HEK293 (cell line): Measurements from ENCODE around the gene TRIM5.

Source experiments
- CTCF ChIA-PET: fragments of 350-600 bp; formaldehyde crosslinking; extraction: SDS; loops from one replicate; lab custom pipeline; 2021; ENCODE audit warnings: antibody characterized with exemption; lab: Yijun Ruan, JAX
- POLR2A ChIA-PET: fragments of 300-600 bp; formaldehyde crosslinking; extraction: SDS; loops from one replicate; lab custom pipeline; 2020; ENCODE audit warnings: antibody characterized with exemption, inconsistent platforms; lab: Yijun Ruan, JAX
- H3K27ac ChIP-seq: fragments of 200-500 bp; sonication (Bioruptor generic); 2 replicates; pipeline ENCODE4 v1.5.1; 2014; ENCODE audit warnings: low read depth, low read length, control low read depth, inconsistent platforms; ENCODE audit errors: extremely low read depth
- H3K36me3 ChIP-seq, 2 experiments: fragments of 200-500 bp in 1 of 2; sonication (Bioruptor generic) in 1 of 2; 1 replicate in 1 of 2; 2 replicates in 1 of 2; pipeline ENCODE4 v1.5.1; 2014 to 2017; ENCODE audit warnings: inconsistent platforms in 2 of 2, low read length in 2 of 2; ENCODE audit not compliant: control insufficient read depth in 2 of 2, insufficient read depth in 1 of 2
- H3K4me1 ChIP-seq: fragments of 200-500 bp; sonication (Bioruptor generic); 2 replicates; pipeline ENCODE4 v1.5.1; 2014; ENCODE audit warnings: mild to moderate bottlenecking, low read length, inconsistent platforms; ENCODE audit not compliant: control insufficient read depth, insufficient read depth
- H3K4me3 ChIP-seq: 2 replicates; pipeline ENCODE4 v1.5.1; 2011; ENCODE audit warnings: low read depth, mild to moderate bottlenecking, control low read depth, low read length, moderate library complexity
- H3K9me3 ChIP-seq: fragments of 200-500 bp; sonication (Bioruptor generic); 2 replicates; pipeline ENCODE4 v1.5.1; 2014; ENCODE audit warnings: low read depth, low read length, inconsistent platforms; ENCODE audit not compliant: control insufficient read depth, insufficient read depth
- BCL11B ChIP-seq: fragments of 450-650 bp; formaldehyde crosslinking; IDR thresholded peaks from 2 replicates; pipeline ENCODE4 v1.5.1; 2016; ENCODE audit warnings: low read depth, missing biosample characterization, missing genetic modification characterization
- EGR2 ChIP-seq: fragments of 450-650 bp; formaldehyde crosslinking; IDR thresholded peaks from 2 replicates; pipeline ENCODE4 v1.5.1; 2016; ENCODE audit warnings: low read depth, missing biosample characterization, missing genetic modification characterization
- HIC1 ChIP-seq: fragments of 450-650 bp; formaldehyde crosslinking; IDR thresholded peaks from 2 replicates; pipeline ENCODE4 v1.5.1; 2016; ENCODE audit warnings: missing biosample characterization, missing genetic modification characterization
- KLF8 ChIP-seq: fragments of 450-650 bp; formaldehyde crosslinking; IDR thresholded peaks from 2 replicates; pipeline ENCODE4 v1.5.1; 2016; ENCODE audit warnings: missing biosample characterization, missing genetic modification characterization
- PRDM1 ChIP-seq: fragments of 450-650 bp; formaldehyde crosslinking; IDR thresholded peaks from 2 replicates; pipeline ENCODE4; 2016; ENCODE audit warnings: missing biosample characterization, missing genetic modification characterization
- RBAK ChIP-seq: fragments of 450-650 bp; formaldehyde crosslinking; IDR thresholded peaks from 2 replicates; pipeline ENCODE4 v1.5.1; 2016; ENCODE audit warnings: missing biosample characterization, missing genetic modification characterization
- REPIN1 ChIP-seq: fragments of 450-650 bp; formaldehyde crosslinking; IDR thresholded peaks from 2 replicates; pipeline ENCODE4 v1.5.1; 2017; ENCODE audit warnings: missing biosample characterization, missing genetic modification characterization, low read depth
- SP2 ChIP-seq: fragments of 450-650 bp; formaldehyde crosslinking; IDR thresholded peaks from 2 replicates; pipeline ENCODE4 v1.5.1; 2016; ENCODE audit warnings: missing biosample characterization, missing genetic modification characterization
- TCF7L2 ChIP-seq: IDR thresholded peaks from 2 replicates; pipeline ENCODE4 v1.6.1; 2011; ENCODE audit warnings: low read depth, mild to moderate bottlenecking, inconsistent platforms, low read length, moderate library complexity, borderline replicate concordance
- ZBTB17 ChIP-seq: fragments of 450-650 bp; formaldehyde crosslinking; IDR thresholded peaks from 2 replicates; pipeline ENCODE4 v1.5.1; 2016; ENCODE audit warnings: missing biosample characterization, missing genetic modification characterization
- ZBTB26 ChIP-seq: fragments of 450-650 bp; formaldehyde crosslinking; optimal IDR thresholded peaks from 2 replicates; pipeline ENCODE3; 2016; ENCODE audit warnings: missing biosample characterization, mild to moderate bottlenecking, missing genetic modification characterization
- ZBTB8A ChIP-seq: fragments of 450-650 bp; formaldehyde crosslinking; IDR thresholded peaks from 2 replicates; pipeline ENCODE4 v1.5.1; 2016; ENCODE audit warnings: missing biosample characterization, missing genetic modification characterization
- ZFP3 ChIP-seq: fragments of 450-650 bp; formaldehyde crosslinking; IDR thresholded peaks from 2 replicates; pipeline ENCODE4 v1.5.1; 2016; ENCODE audit warnings: low read depth, missing biosample characterization, missing genetic modification characterization
- ZNF157 ChIP-seq: fragments of 450-650 bp; formaldehyde crosslinking; IDR thresholded peaks from 2 replicates; pipeline ENCODE4 v1.5.1; 2016; ENCODE audit warnings: missing biosample characterization, missing genetic modification characterization
- ZNF174 ChIP-seq: fragments of 450-650 bp; formaldehyde crosslinking; IDR thresholded peaks from 2 replicates; pipeline ENCODE4 v1.5.0; 2017; ENCODE audit warnings: missing biosample characterization, mild to moderate bottlenecking, missing genetic modification characterization
- ZNF274 ChIP-seq, 2 experiments: fragments of 200-500 bp in 1 of 2; fragments of 450-650 bp in 1 of 2; sonication (Bioruptor generic) in 1 of 2; formaldehyde crosslinking in 1 of 2; IDR thresholded peaks; 2 replicates each; pipeline versions ENCODE4 v1.5.1 to v1.6.1; 2014 to 2016; ENCODE audit warnings: borderline replicate concordance in 1 of 2, inconsistent platforms in 1 of 2, low read length in 1 of 2, missing biosample characterization in 1 of 2, missing genetic modification characterization in 1 of 2
- ZNF280D ChIP-seq: fragments of 450-650 bp; formaldehyde crosslinking; IDR thresholded peaks from 2 replicates; pipeline ENCODE4 v1.5.1; 2016; ENCODE audit warnings: missing biosample characterization, missing genetic modification characterization
- ZNF37A ChIP-seq: fragments of 450-650 bp; IDR thresholded peaks from 2 replicates; pipeline ENCODE4 v1.5.1; 2018; ENCODE audit warnings: missing biosample characterization, missing genetic modification characterization
- ZNF473 ChIP-seq: fragments of 450-650 bp; formaldehyde crosslinking; IDR thresholded peaks from 2 replicates; pipeline ENCODE4 v1.5.1; 2017; ENCODE audit warnings: missing biosample characterization, missing genetic modification characterization
- ZNF513 ChIP-seq: fragments of 450-650 bp; IDR thresholded peaks from 2 replicates; pipeline ENCODE4 v1.5.1; 2018; ENCODE audit warnings: missing biosample characterization, missing genetic modification characterization
- ZNF626 ChIP-seq: fragments of 450-650 bp; sonication (Bioruptor Pico); formaldehyde crosslinking; IDR thresholded peaks from 2 replicates; pipeline ENCODE4 v1.5.1; 2018; ENCODE audit warnings: missing biosample characterization, missing genetic modification characterization, inconsistent platforms
- ZNF629 ChIP-seq: fragments of 450-650 bp; formaldehyde crosslinking; IDR thresholded peaks from 2 replicates; pipeline ENCODE4 v1.5.1; 2017; ENCODE audit warnings: missing biosample characterization, missing genetic modification characterization
- ZNF747 ChIP-seq: fragments of 450-650 bp; formaldehyde crosslinking; IDR thresholded peaks from 2 replicates; pipeline ENCODE4 v1.5.1; 2016; ENCODE audit warnings: missing biosample characterization, missing genetic modification characterization
- ZSCAN16 ChIP-seq: fragments of 450-650 bp; formaldehyde crosslinking; IDR thresholded peaks from 2 replicates; pipeline ENCODE4 v1.5.1; 2016; ENCODE audit warnings: missing biosample characterization, missing genetic modification characterization
- ZSCAN18 ChIP-seq: fragments of 450-650 bp; formaldehyde crosslinking; IDR thresholded peaks from 2 replicates; pipeline ENCODE4 v1.5.1; 2016; ENCODE audit warnings: missing biosample characterization, missing genetic modification characterization

TRIM5 gene

GRCh38 chr11:5726351-5726750, 41.5 kb upstream of the TRIM5 start (continued):
- TF ChIP-seq ZSCAN18 = no peak
- no peak for TF ChIP-seq ZSCAN16 (tag by site-specific recombination)
- TF ChIP-seq ZBTB8A (tag by site-specific recombination) = no peak
- TF ChIP-seq ZBTB17 (tag by site-specific recombination) = no peak
- no peak for TF ChIP-seq ZNF274 (IDR thresholded peaks at IDR 0.05; ENCODE audit: low read length)
- TF ChIP-seq ZNF274 (tag by site-specific recombination; IDR thresholded peaks at IDR 0.05; ENCODE audit: borderline replicate concordance) = no peak
- no peak for TF ChIP-seq ZNF157 (tag by site-specific recombination)

GRCh38 chr11:5722622-5723021, 37.7 kb upstream of the TRIM5 start:
- H3K4me1 ChIP-seq = no peaks in the 10 kb centered on the region
- TF ChIP-seq RBAK (tag by site-specific recombination) (no peak), ZNF747 (no peak), ZNF473 (tag by site-specific recombination) (no peak), HIC1 (tag by site-specific recombination) (no peak), ZBTB26 (tag by site-specific recombination) (no peak), KLF8 (no peak), BCL11B (tag by site-specific recombination) (no peak), ZNF174 (no peak), SP2 (tag by site-specific recombination) (no peak), REPIN1 (tag by site-specific recombination) (no peak), TCF7L2 (no peak), ZNF626 (no peak), ZNF629 (tag by site-specific recombination) (no peak), ZNF280D (tag by site-specific recombination) (no peak), EGR2 (tag by site-specific recombination) (no peak), ZFP3 (tag by site-specific recombination) (no peak), ZNF37A (tag by site-specific recombination) (no peak), PRDM1 (no peak), ZNF513 (tag by site-specific recombination) (no peak)
- H3K27ac ChIP-seq = no peak overlapping the region
- POLR2A ChIA-PET = no interaction called here
- no peak overlapping the region for H3K4me3 ChIP-seq
- CTCF ChIA-PET = no interaction called here
- no peaks in the 10 kb centered on the region for H3K9me3 ChIP-seq
- H3K36me3 ChIP-seq = no peaks in the 10 kb centered on the region
